MM.1S (cell line): ENCODE measurements around the gene FAR2.
A peak's percentile ranks its signal among the peaks of the same experiment; 100 is the strongest.

Source experiments
- DNase-seq: peaks from one replicate; pipeline ENCODE4 v3.0.0-alpha.2; 2015
- H2AFZ ChIP-seq: fragments of 300-600 bp; sonication (generic); 2 replicates; pipeline ENCODE4 v1.6.0; 2016; ENCODE audit warnings: antibody characterized with exemption, low read length
- H3F3A ChIP-seq: fragments of 300-600 bp; sonication (generic); 2 replicates; pipeline ENCODE4 v1.6.1; 2016; ENCODE audit warnings: mild to moderate bottlenecking, antibody characterized with exemption, low read length, moderate library complexity, mixed read lengths; ENCODE audit not compliant: insufficient read depth
- H3K27ac ChIP-seq: fragments of 300-600 bp; sonication (generic); 2 replicates; pipeline ENCODE4 v1.5.1; 2016; ENCODE audit warnings: mild to moderate bottlenecking, low read length
- H3K27me3 ChIP-seq: fragments of 300-600 bp; sonication (generic); replicated peaks from 2 replicates; pipeline ENCODE4 v1.6.0; 2016; ENCODE audit warnings: low read length; ENCODE audit not compliant: insufficient read depth
- H3K36me3 ChIP-seq: fragments of 300-600 bp; sonication (generic); replicated peaks from 2 replicates; pipeline ENCODE4 v1.6.1; 2016; ENCODE audit warnings: mild to moderate bottlenecking, low read length, mixed read lengths; ENCODE audit not compliant: insufficient read depth
- H3K4me1 ChIP-seq: fragments of 300-600 bp; sonication (generic); 2 replicates; pipeline ENCODE4 v1.6.1; 2016; ENCODE audit warnings: low read length, mixed read lengths
- H3K4me2 ChIP-seq: fragments of 300-600 bp; sonication (generic); 2 replicates; pipeline ENCODE4 v1.6.0; 2016; ENCODE audit warnings: low read depth, low read length
- H3K4me3 ChIP-seq: fragments of 300-600 bp; sonication (generic); 2 replicates; pipeline ENCODE4 v1.5.1; 2016; ENCODE audit warnings: low read length, mixed read lengths
- H3K79me2 ChIP-seq: fragments of 300-600 bp; sonication (generic); 2 replicates; pipeline ENCODE4 v1.6.1; 2016; ENCODE audit warnings: mixed run types, low read length, mixed read lengths
- H3K9ac ChIP-seq: fragments of 300-600 bp; sonication (generic); 2 replicates; pipeline ENCODE4 v1.6.1; 2016; ENCODE audit warnings: low read length, mixed read lengths
- H3K9me2 ChIP-seq: fragments of 300-600 bp; sonication (generic); replicated peaks from 2 replicates; pipeline ENCODE4 v1.6.1; 2016; ENCODE audit warnings: mild to moderate bottlenecking, low read length, mixed read lengths; ENCODE audit not compliant: insufficient read depth
- H3K9me3 ChIP-seq: fragments of 300-600 bp; sonication (generic); replicated peaks from 2 replicates; pipeline ENCODE4 v1.6.1; 2016; ENCODE audit warnings: mild to moderate bottlenecking, low read length, mixed read lengths; ENCODE audit not compliant: insufficient read depth
- H4K20me1 ChIP-seq: fragments of 300-600 bp; sonication (generic); 2 replicates; pipeline ENCODE4 v1.6.1; 2016; ENCODE audit warnings: mild to moderate bottlenecking, low read length, moderate library complexity, mixed read lengths; ENCODE audit not compliant: insufficient read depth
- EZH2 ChIP-seq: fragments of 300-600 bp; sonication (generic); optimal IDR thresholded peaks from 2 replicates; pipeline ENCODE3; 2017; ENCODE audit warnings: low read depth, mild to moderate bottlenecking, antibody characterized with exemption, low read length, mixed read lengths
- EZH2phosphoT487 ChIP-seq: fragments of 300-600 bp; sonication (generic); IDR thresholded peaks from 2 replicates; pipeline ENCODE4 v1.6.1; 2018; ENCODE audit warnings: antibody characterized with exemption, low read length
- TF ChIP-seq, protein P1 (sequence below): fragments of 300-600 bp; sonication (generic); IDR thresholded peaks from 2 replicates; pipeline ENCODE4 v1.5.1; 2016; ENCODE audit warnings: antibody characterized with exemption, low read length, mixed read lengths

The FAR2 gene

DNA sequence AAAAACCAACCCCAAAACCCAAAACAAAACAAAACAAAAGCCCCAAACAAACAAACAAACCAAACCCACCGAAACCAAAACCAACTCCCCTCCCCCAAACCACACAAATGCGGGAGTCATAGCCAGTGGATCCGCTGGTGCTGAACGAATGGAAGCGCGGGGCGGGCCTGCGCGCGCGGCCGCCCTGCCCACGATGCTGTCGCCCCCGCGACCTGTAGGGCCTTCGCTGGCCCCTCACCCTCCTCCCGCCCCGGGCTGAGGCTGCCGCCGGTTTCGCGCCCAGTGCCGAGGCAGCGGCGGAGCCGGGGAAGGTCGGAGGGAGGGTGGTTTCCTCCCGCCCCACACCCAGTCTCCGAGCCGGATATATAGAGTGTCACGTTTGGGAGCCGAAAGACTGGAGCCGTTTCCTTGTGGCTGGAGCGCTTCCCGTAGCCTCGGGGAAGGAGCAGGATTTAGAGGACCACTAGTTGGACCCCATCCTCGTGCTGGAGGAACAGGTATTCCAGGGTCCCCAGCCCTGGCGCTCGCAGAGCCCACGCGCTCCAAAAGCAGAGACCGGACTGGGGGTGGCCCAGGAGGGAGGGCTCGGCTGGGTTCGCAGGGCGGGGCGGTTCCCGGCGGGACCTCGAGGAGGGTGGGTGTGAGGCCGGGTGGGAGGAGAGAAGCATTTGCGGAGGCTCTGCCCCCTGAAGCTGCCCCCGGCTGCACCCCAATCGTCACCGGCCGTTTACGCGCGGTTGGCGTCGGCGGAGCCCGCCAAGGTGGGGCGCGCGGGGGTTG, at the start of gene FAR2:
Gene FAR2, plus strand, starts transcription at position 368 of the 780 bp plus-strand sequence. CDS start 121,172 bp downstream, outside the sequence.
- H3K27me3 ChIP-seq, result no peaks in the 10 kb centered on the region
- no peaks in the 10 kb centered on the region for H3K36me3 ChIP-seq
- peaks cover 33% of the 10 kb centered on the region for H3K79me2 ChIP-seq
- H4K20me1 ChIP-seq, result no peaks in the 10 kb centered on the region
- no peak for TF ChIP-seq EZH2
- TF ChIP-seq, protein P1, sequence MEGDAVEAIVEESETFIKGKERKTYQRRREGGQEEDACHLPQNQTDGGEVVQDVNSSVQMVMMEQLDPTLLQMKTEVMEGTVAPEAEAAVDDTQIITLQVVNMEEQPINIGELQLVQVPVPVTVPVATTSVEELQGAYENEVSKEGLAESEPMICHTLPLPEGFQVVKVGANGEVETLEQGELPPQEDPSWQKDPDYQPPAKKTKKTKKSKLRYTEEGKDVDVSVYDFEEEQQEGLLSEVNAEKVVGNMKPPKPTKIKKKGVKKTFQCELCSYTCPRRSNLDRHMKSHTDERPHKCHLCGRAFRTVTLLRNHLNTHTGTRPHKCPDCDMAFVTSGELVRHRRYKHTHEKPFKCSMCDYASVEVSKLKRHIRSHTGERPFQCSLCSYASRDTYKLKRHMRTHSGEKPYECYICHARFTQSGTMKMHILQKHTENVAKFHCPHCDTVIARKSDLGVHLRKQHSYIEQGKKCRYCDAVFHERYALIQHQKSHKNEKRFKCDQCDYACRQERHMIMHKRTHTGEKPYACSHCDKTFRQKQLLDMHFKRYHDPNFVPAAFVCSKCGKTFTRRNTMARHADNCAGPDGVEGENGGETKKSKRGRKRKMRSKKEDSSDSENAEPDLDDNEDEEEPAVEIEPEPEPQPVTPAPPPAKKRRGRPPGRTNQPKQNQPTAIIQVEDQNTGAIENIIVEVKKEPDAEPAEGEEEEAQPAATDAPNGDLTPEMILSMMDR, result peak; percentile 22; the same call in 1 of the 2 replicates
- no peak for TF ChIP-seq EZH2phosphoT487
- peaks cover 24% of the 10 kb centered on the region for H3F3A ChIP-seq
- H3K9ac ChIP-seq, result peak within 1 kb of the TSS; percentile 91
- no peaks in the 10 kb centered on the region for H3K9me2 ChIP-seq
- no peaks in the 10 kb centered on the region for H3K9me3 ChIP-seq
- H3K27ac ChIP-seq, result peak within 1 kb of the TSS; percentile 44; the same call in 1 of the 2 replicates
- H3K4me3 ChIP-seq, result peak within 1 kb of the TSS; percentile 91
- peaks cover 35% of the 10 kb centered on the region for H3K4me1 ChIP-seq
- H2AFZ ChIP-seq, result peak within 1 kb of the TSS; percentile 96
- peak within 1 kb of the TSS; percentile 79 for H3K4me2 ChIP-seq
- peak; percentile 56 for DNase-seq

DNA sequence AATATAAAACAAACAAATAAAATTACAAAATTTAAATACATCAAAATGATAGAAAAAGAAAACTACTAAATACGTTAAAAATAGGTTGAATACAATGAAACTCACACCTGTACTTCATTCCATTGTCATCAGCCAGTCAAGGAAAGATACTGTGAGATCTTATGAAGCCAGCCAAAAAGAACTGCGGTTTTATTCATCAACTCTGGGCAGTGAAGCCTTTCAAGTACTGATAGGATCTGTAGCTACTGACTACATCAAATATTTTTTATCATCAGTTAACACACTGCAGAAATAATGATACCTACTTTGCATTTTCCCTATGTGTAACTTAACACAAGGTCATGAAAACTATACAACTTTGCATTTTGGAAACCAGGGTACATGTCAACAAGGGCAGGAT, 46.3 kb upstream of the FAR2 start:
- Histone ChIP-seq H4K20me1 (no peaks in the 10 kb centered on the region), H3K4me1 (peaks cover 42% of the 10 kb centered on the region), H3K9ac (peak overlapping the region; percentile 46), H3F3A (peaks cover 31% of the 10 kb centered on the region), H3K9me3 (no peaks in the 10 kb centered on the region), H3K27ac (peak overlapping the region; percentile 82), H3K4me3 (peak overlapping the region; percentile 40; the same call in 1 of the 2 replicates), H3K27me3 (no peaks in the 10 kb centered on the region), H3K79me2 (no peaks in the 10 kb centered on the region), H3K4me2 (peak overlapping the region; percentile 80), H2AFZ (no peak overlapping the region), H3K36me3 (no peaks in the 10 kb centered on the region), H3K9me2 (no peaks in the 10 kb centered on the region)
- peak; percentile 70 for DNase-seq
- TF ChIP-seq EZH2 (no peak), EZH2phosphoT487 (no peak)
- TF ChIP-seq, protein P1, result no peak

DNA sequence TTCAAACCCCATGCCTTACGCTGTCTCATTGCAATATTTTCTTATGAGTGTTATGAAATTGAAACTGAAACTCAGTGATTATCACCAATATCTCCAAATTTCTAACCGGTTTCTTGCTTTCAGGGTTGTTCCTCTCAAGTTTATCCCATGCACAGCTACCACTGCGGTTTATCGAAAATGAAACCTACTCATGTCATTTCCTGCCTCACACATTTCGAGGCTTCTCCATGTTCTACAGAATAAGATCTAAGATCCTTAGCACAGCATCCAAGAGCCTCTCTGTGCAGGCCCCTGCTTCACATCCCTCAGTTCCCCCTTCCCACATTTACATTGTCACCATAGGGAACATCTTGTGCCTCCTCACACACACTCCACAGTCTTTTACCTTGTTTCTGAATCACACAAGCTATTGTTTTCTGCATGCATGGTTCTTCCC, 45.5 kb upstream of the FAR2 start:
- no peak overlapping the region for H2AFZ ChIP-seq
- H3K4me2 ChIP-seq, result peak overlapping the region; percentile 80
- no peaks in the 10 kb centered on the region for H3K79me2 ChIP-seq
- TF ChIP-seq EZH2, result no peak
- no peak for TF ChIP-seq EZH2phosphoT487
- TF ChIP-seq, protein P1, result no peak
- H3K9me3 ChIP-seq, result no peaks in the 10 kb centered on the region
- no peaks in the 10 kb centered on the region for H3K27me3 ChIP-seq
- H3F3A ChIP-seq, result peaks cover 31% of the 10 kb centered on the region
- H3K27ac ChIP-seq, result peak overlapping the region; percentile 82
- peaks cover 42% of the 10 kb centered on the region for H3K4me1 ChIP-seq
- peak; percentile 96 for DNase-seq
- peak overlapping the region; percentile 46 for H3K9ac ChIP-seq
- no peaks in the 10 kb centered on the region for H3K36me3 ChIP-seq
- peak overlapping the region; percentile 40; the same call in 1 of the 2 replicates for H3K4me3 ChIP-seq
- no peaks in the 10 kb centered on the region for H3K9me2 ChIP-seq
- H4K20me1 ChIP-seq, result no peaks in the 10 kb centered on the region
